ENCODE results near the gene CYB5A.

DNA sequence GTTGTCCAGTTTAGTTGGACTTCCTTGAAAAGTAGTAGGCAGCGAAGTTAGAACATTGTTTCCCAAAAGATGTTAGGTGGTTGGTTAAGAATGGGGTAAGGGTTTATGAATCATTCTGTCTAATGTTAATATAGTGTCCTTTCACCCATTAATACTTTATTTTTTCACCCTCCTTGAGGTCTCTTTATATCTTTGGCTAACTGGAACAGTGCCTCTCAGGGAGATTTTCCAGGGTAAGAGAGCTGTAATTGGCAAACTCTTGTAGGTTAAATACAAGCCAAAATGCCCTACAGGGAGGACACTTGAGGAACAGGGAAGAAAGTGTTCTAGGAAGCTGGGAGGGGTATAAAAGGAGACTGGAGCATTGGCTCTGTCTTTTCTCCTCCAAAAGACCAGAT is 46.1 kb upstream of the CYB5A start:
- TF ChIP-seq, protein P1, sequence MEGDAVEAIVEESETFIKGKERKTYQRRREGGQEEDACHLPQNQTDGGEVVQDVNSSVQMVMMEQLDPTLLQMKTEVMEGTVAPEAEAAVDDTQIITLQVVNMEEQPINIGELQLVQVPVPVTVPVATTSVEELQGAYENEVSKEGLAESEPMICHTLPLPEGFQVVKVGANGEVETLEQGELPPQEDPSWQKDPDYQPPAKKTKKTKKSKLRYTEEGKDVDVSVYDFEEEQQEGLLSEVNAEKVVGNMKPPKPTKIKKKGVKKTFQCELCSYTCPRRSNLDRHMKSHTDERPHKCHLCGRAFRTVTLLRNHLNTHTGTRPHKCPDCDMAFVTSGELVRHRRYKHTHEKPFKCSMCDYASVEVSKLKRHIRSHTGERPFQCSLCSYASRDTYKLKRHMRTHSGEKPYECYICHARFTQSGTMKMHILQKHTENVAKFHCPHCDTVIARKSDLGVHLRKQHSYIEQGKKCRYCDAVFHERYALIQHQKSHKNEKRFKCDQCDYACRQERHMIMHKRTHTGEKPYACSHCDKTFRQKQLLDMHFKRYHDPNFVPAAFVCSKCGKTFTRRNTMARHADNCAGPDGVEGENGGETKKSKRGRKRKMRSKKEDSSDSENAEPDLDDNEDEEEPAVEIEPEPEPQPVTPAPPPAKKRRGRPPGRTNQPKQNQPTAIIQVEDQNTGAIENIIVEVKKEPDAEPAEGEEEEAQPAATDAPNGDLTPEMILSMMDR (conservative IDR thresholded peaks at IDR 0.05): no peak
- no peak for TF ChIP-seq ZFX (IDR thresholded peaks at IDR 0.05)
